Measurements from ENCODE around the gene S1PR3.

GRCh38 chr9:88954066-88954465 lies 37.2 kb upstream of the S1PR3 start:
- TF ChIP-seq, protein P1, sequence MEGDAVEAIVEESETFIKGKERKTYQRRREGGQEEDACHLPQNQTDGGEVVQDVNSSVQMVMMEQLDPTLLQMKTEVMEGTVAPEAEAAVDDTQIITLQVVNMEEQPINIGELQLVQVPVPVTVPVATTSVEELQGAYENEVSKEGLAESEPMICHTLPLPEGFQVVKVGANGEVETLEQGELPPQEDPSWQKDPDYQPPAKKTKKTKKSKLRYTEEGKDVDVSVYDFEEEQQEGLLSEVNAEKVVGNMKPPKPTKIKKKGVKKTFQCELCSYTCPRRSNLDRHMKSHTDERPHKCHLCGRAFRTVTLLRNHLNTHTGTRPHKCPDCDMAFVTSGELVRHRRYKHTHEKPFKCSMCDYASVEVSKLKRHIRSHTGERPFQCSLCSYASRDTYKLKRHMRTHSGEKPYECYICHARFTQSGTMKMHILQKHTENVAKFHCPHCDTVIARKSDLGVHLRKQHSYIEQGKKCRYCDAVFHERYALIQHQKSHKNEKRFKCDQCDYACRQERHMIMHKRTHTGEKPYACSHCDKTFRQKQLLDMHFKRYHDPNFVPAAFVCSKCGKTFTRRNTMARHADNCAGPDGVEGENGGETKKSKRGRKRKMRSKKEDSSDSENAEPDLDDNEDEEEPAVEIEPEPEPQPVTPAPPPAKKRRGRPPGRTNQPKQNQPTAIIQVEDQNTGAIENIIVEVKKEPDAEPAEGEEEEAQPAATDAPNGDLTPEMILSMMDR (conservative IDR thresholded peaks at IDR 0.05; ENCODE audit: low read depth, low read length) = no peak
- no peak for TF ChIP-seq EZH2 (IDR thresholded peaks at IDR 0.05; ENCODE audit: low read length, unreplicated experiment)
- no peak for TF ChIP-seq EZH2phosphoT487 (IDR thresholded peaks at IDR 0.05; ENCODE audit: borderline replicate concordance, low read length)
